Muscle of leg (tissue), 11 donors: ENCODE results near the gene GLE1. TPM values are rescaled to one million over a fixed set of nuclear protein-coding genes. Genes with fewer than 3 reads are reported as not detected.
"Not testable (repeated sequence)": the region's sequence is repeated elsewhere in the genome, so short reads cannot be mapped to it uniquely, and the experiment has no call there.

Experiments
- DNase-seq: peaks from one replicate; pipeline ENCODE4 v3.0.0; 2013
- H3K27ac ChIP-seq: one replicate; pipeline ENCODE4 v1.5.1; 2013; ENCODE audit warnings: mild to moderate bottlenecking, low read length, control low read depth
- H3K27me3 ChIP-seq: one replicate; pipeline ENCODE4 v1.6.1; 2013; ENCODE audit warnings: low read length; ENCODE audit not compliant: control insufficient read depth, insufficient read depth
- H3K36me3 ChIP-seq: one replicate; pipeline ENCODE4 v1.6.1; 2013; ENCODE audit warnings: low read length; ENCODE audit not compliant: control insufficient read depth, insufficient read depth
- H3K4me1 ChIP-seq: one replicate; pipeline ENCODE4 v1.6.1; 2013; ENCODE audit warnings: low read length; ENCODE audit not compliant: control insufficient read depth, insufficient read depth
- H3K4me3 ChIP-seq: one replicate; pipeline ENCODE4 v1.5.1; 2013; ENCODE audit warnings: low read length, control low read depth
- H3K9me3 ChIP-seq: replicated peaks from 2 replicates; pipeline ENCODE4 v1.6.1; 2013; ENCODE audit warnings: low read depth, low read length; ENCODE audit not compliant: control insufficient read depth
- WGBS: methylation state at CpG from one replicate; pipeline ENCODE4 v1.1.5; 2013; ENCODE audit warnings: missing lambda C conversion rate; ENCODE audit not compliant: insufficient coverage; 5-methylcytosine and 5-hydroxymethylcytosine counted together
- polyA plus RNA-seq, 8 donors: library from polyadenylated mRNA; unstranded; fragments of 120-200 nt; gene quantifications; one replicate each; pipeline versions ENCODE4 v1.2.1 to v1.2.3, GENCODE V29; 2013; ENCODE audit warnings: inconsistent platforms in 1 of 8, low replicate concordance in 1 of 8; ENCODE audit not compliant: insufficient read length in 8 of 8, insufficient read depth in 1 of 8
- total RNA-seq: library from RNA; stranded (reverse); fragments of 120-200 nt; gene quantifications from one replicate; pipeline ENCODE4 v1.2.4, GENCODE V29; 2013

GLE1 gene
- total and polyA plus RNA-seq, 9 donors, result 16.9 to 20.4 (median 19.6) TPM

DNA sequence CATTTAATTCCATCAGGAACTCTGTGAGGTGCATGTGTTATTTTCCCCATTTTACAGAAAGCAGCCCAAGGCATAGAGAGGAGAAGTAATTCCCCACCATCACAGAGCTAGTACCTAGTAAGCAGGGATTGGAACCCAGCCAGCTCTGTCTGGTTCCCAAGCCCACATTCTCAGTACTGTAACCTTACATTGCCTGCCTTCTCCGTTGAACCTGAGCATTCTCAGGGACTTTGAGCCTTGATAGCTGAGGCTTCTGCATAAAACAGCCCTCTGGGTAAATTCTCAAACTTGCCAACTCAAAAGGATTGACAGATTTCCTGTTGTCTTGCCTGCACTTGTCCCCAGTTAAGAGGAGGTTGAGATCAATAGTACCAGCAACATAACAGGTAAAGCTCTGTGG, 9.2 kb upstream of the GLE1 start:
- H3K27ac ChIP-seq, result no peak overlapping the region
- 40% methylated on average over 1 of the region's 1 CpG for WGBS

GRCh38 chr9:128495804-128496417, 8.6 kb upstream of the GLE1 start:
- peaks cover 69% of the 10 kb centered on the region for H3K36me3 ChIP-seq

More for the DNA sequence above, 9.2 kb upstream of the GLE1 start:
- Histone ChIP-seq H3K36me3 (peaks cover 65% of the 10 kb centered on the region), H3K9me3 (no peaks in the 10 kb centered on the region), H3K4me3 (no peak overlapping the region), H3K4me1 (peaks cover 20% of the 10 kb centered on the region), H3K27me3 (no peaks in the 10 kb centered on the region)
- DNase-seq, result no peak

GRCh38 chr9:128497824-128498610, 6.5 kb upstream of the GLE1 start:
- Histone ChIP-seq H3K36me3 (peaks cover 65% of the 10 kb centered on the region), H3K4me1 (peaks cover 20% of the 10 kb centered on the region), H3K9me3 (no peaks in the 10 kb centered on the region), H3K27me3 (no peaks in the 10 kb centered on the region), H3K4me3 (no peak overlapping the region), H3K27ac (no peak overlapping the region)
- 80% methylated on average over 10 of the region's 11 CpGs for WGBS
- DNase-seq, result peak; percentile 13

More at GRCh38 chr9:128495804-128496417, 8.6 kb upstream of the GLE1 start:
- no peaks in the 10 kb centered on the region for H3K9me3 ChIP-seq
- H3K27ac ChIP-seq, result no peak overlapping the region
- WGBS, result 66% methylated on average over 4 of the region's 6 CpGs
- no peak for DNase-seq
- H3K27me3 ChIP-seq, result no peaks in the 10 kb centered on the region
- H3K4me1 ChIP-seq, result peaks cover 20% of the 10 kb centered on the region
- H3K4me3 ChIP-seq, result no peak overlapping the region

GRCh38 chr9:128498911-128499310, 5.6 kb upstream of the GLE1 start:
- DNase-seq, result no peak
- H3K4me1 ChIP-seq, result peaks cover 24% of the 10 kb centered on the region
- no peak overlapping the region for H3K27ac ChIP-seq
- peaks cover 61% of the 10 kb centered on the region for H3K36me3 ChIP-seq
- H3K4me3 ChIP-seq, result no peak overlapping the region
- H3K27me3 ChIP-seq, result no peaks in the 10 kb centered on the region
- H3K9me3 ChIP-seq, result no peaks in the 10 kb centered on the region
- 90% methylated on average over 7 of the region's 9 CpGs for WGBS

GRCh38 chr9:128499920-128500319, 4.6 kb upstream of the GLE1 start:
- 94% methylated on average over 13 of the region's 15 CpGs for WGBS
- no peaks in the 10 kb centered on the region for H3K27me3 ChIP-seq
- no peak overlapping the region for H3K27ac ChIP-seq
- no peak for DNase-seq
- H3K4me1 ChIP-seq, result peaks cover 16% of the 10 kb centered on the region
- no peaks in the 10 kb centered on the region for H3K9me3 ChIP-seq
- H3K36me3 ChIP-seq, result peaks cover 53% of the 10 kb centered on the region
- no peak overlapping the region for H3K4me3 ChIP-seq

DNA sequence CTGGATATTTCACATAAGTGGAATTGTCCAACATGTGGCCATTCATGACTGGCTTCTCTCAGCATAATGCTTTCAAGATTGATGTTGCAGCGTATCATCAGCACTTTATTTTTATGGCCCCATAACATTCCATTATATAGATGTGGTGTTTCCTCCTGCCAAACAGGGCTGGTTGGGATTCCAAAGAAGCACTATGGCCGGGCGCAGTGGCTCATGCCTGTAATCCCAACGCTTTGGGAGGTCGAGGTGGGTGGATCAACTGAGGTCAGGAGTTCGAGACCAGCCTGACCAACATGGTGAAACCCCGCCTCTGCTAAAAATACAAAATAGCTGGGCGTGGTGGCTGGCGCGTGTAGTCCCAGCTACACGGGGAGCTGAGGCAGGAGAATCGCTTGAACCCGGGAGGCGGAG, 1.1 kb upstream of the GLE1 start:
- H3K4me3 ChIP-seq, result peak overlapping the region; percentile 93

DNA sequence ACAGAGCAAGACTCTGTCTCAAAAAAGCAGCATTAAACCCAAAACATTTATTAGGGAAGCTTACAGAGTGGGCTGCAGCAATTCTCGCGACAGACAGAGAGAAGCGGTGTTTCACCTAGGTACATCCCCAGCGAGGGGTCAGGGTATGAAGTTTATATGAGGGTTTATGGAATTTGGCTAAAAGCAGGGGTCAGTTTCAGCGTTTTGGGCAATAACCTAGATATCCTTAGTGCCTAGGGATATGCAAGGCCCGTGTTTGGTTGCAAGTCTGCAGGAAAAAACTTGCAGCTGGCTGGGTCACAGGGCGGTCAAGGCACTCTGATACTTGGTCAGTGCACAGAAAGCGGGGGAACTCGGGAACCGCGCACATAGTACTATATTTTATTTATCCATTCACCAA, 649 bp upstream of the GLE1 start:
- Histone ChIP-seq H3K36me3 (peaks cover 22% of the 10 kb centered on the region), H3K9me3 (no peaks in the 10 kb centered on the region), H3K27me3 (no peaks in the 10 kb centered on the region), H3K4me1 (peaks cover 14% of the 10 kb centered on the region), H3K27ac (peak overlapping the region; percentile 87), H3K4me3 (peak overlapping the region; percentile 93)
- DNase-seq, result peak; percentile 70
- WGBS, result 23% methylated on average over 4 of the region's 11 CpGs

More for the DNA sequence above, 1.1 kb upstream of the GLE1 start:
- DNase-seq, result peak; percentile 58
- WGBS, result 36% methylated on average over 11 of the region's 14 CpGs
- Histone ChIP-seq H3K4me1 (peaks cover 14% of the 10 kb centered on the region), H3K27ac (peak overlapping the region; percentile 87), H3K36me3 (peaks cover 25% of the 10 kb centered on the region)
- not testable (repeated sequence) for H3K27me3 ChIP-seq, H3K9me3 ChIP-seq

DNA sequence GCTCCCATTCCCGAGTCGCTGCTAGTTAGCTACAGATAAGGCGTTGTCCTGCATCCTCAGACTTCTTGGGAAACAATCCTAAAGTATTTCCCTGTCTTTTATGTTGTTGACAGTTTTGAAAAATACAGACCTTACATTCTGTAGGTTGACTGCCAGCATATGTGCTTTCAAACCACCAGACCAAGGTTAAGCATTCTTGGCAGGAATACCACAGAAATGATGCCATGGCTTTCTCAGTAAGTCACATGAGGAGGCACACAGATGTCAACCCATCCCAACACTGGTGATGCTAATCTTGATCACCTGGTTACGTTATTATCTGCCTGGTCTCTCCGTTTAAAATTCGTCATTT, 871 bp downstream of the GLE1 start:
- Histone ChIP-seq H3K4me1 (peaks cover 14% of the 10 kb centered on the region), H3K36me3 (peaks cover 21% of the 10 kb centered on the region), H3K4me3 (peak overlapping the region; percentile 93), H3K27me3 (no peaks in the 10 kb centered on the region), H3K9me3 (no peaks in the 10 kb centered on the region), H3K27ac (peak overlapping the region; percentile 90)
- peak; percentile 18 for DNase-seq
- no CpG with 5 or more reads among the region's 6 CpGs for WGBS

GRCh38 chr9:128505906-128506305, 1.4 kb downstream of the GLE1 start:
- H3K27me3 ChIP-seq, H3K9me3 ChIP-seq, H3K4me3 ChIP-seq, DNase-seq, H3K27ac ChIP-seq: not testable (repeated sequence)
- Histone ChIP-seq H3K36me3 (peaks cover 21% of the 10 kb centered on the region), H3K4me1 (peaks cover 14% of the 10 kb centered on the region)
- 81% methylated on average over 9 of the region's 12 CpGs for WGBS

DNA sequence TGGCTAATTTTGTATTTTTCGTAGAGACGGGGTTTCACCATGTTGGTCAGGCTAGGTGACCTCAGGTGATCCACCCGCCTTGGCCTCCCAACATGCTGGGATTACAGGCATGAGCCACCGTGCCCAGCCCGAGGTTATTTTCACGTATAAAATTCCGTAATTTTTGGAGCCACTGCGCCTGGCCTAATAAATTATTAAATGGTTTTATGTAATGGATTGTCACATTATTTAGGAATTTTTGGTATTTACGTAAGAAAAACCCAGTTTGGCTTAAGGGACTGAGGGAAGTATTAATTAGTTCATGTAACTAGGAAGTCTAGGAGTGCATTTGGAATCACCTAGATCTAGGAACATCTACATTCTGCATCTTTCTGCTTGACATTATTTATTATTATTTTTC, 8.3 kb downstream of the GLE1 start:
- Histone ChIP-seq H3K27ac (no peak overlapping the region), H3K9me3 (no peaks in the 10 kb centered on the region), H3K27me3 (no peaks in the 10 kb centered on the region), H3K36me3 (peaks cover 43% of the 10 kb centered on the region), H3K4me3 (no peak overlapping the region), H3K4me1 (no peaks in the 10 kb centered on the region)
- DNase-seq, result no peak
- 98% methylated on average over 7 of the region's 9 CpGs for WGBS
